Measurements from ENCODE around the gene EPHA6.

Gene EPHA6

DNA sequence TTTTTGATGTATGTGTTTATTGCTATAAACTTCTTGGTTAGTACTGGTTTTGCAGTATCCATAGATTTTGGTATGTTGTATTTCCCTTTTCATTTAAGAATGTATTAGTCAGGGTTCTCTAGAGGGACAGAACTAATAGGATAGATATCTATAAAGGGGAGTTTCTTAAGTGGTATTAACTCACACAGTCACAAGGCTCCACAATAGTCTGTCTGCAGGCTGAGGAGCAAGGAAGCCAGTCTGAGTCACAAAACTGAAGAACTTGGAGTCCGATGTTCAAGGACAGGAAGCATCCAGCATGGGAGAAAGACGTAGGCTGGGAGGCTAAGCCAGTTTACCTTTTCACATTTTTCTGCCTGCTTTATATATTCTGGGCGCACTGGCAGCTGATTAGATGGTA, 958.5 kb downstream of the EPHA6 start:
- no peak overlapping the region for H3K9ac ChIP-seq (ENCODE audit: low read depth, low read length)

DNA sequence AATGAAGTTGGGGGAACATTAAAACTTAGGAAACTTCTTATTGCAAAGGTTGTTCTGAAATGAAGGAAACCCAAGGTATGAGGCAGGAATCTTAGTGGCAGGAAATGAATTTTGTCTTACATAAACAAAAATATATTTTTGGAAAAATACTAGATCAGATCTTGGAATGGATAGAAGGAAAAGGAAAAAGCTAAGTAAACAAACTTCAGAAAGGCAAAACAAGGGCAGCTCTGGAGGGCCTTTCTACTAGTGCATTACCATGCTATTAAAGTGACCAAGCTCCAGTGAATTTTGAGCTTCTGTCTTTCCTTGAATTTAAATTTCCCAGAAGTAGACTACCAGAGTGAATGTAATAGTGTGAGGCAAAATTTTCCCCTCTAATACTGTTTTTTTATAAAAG, 963.8 kb downstream of the EPHA6 start:
- H3K4me1 ChIP-seq (ENCODE audit: control insufficient read depth, insufficient read depth, low read length), result 0 out of 2 replicates have a peak, but pooled peaks cover 6% of the 10 kb centered on the region
- H3K4me3 ChIP-seq (ENCODE audit: low read depth, low read length), result no peak overlapping the region
- H3K9ac ChIP-seq (ENCODE audit: low read depth, low read length), result no peak overlapping the region
- H3K36me3 ChIP-seq (ENCODE audit: control insufficient read depth, insufficient read depth, low read length), result no peaks in the 10 kb centered on the region
- H3K9me3 ChIP-seq (ENCODE audit: control insufficient read depth, insufficient read depth, low read length), result no peaks in the 10 kb centered on the region
- no peak overlapping the region for H3K27ac ChIP-seq (ENCODE audit: low read depth, low read length)
- H3K27me3 ChIP-seq (ENCODE audit: control insufficient read depth, insufficient read depth, low read length), result no peaks in the 10 kb centered on the region

More for the DNA sequence above, 958.5 kb downstream of the EPHA6 start:
- H3K36me3 ChIP-seq (ENCODE audit: control insufficient read depth, insufficient read depth, low read length), result peaks cover 21% of the 10 kb centered on the region
- H3K27me3 ChIP-seq (ENCODE audit: control insufficient read depth, insufficient read depth, low read length), result no peaks in the 10 kb centered on the region
- H3K4me3 ChIP-seq (ENCODE audit: low read depth, low read length), result no peak overlapping the region
- H3K27ac ChIP-seq (ENCODE audit: low read depth, low read length), result no peak overlapping the region
- H3K9me3 ChIP-seq (ENCODE audit: control insufficient read depth, insufficient read depth, low read length), result no peaks in the 10 kb centered on the region
- H3K4me1 ChIP-seq (ENCODE audit: control insufficient read depth, insufficient read depth, low read length), result 0 out of 2 replicates have a peak, but pooled peaks cover 6% of the 10 kb centered on the region

DNA sequence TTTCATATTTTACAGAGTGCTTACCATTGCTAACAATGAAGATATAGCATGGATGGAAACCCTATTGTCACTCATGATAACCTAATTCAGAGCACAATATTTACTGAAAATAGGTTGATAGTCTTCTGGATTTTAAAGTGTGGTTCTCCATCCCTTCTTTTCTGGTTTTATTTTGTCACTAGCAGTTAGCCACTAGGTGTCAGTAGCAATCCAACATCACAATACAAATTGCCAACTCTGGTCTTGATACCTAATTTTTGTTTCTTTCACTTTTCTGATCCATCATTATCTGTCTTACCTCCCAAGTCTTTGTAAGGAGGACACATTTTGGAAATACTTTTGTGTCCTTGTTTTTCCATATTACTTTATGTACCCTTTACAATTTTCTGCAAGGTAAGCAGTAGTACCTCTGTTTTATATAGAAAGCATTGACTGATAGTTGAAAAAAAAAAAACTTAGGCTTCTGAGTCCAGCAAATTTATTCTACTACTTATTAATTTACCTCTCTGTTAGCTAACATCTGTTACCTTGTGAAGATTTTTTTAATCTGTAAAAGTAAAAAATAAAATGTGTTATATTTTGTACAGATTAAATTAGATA, 979.1 kb downstream of the EPHA6 start:
- H3K9me3 ChIP-seq (ENCODE audit: control insufficient read depth, insufficient read depth, low read length), result no peaks in the 10 kb centered on the region
- no peaks in the 10 kb centered on the region for H3K4me1 ChIP-seq (ENCODE audit: control insufficient read depth, insufficient read depth, low read length)
- H3K27ac ChIP-seq (ENCODE audit: low read depth, low read length), result no peak overlapping the region
- no peaks in the 10 kb centered on the region for H3K27me3 ChIP-seq (ENCODE audit: control insufficient read depth, insufficient read depth, low read length)
- H3K9ac ChIP-seq (ENCODE audit: low read depth, low read length), result no peak overlapping the region
- peaks cover 13% of the 10 kb centered on the region; the same call in 1 of the 2 replicates for H3K36me3 ChIP-seq (ENCODE audit: control insufficient read depth, insufficient read depth, low read length)
- no peak overlapping the region for H3K4me3 ChIP-seq (ENCODE audit: low read depth, low read length)

DNA sequence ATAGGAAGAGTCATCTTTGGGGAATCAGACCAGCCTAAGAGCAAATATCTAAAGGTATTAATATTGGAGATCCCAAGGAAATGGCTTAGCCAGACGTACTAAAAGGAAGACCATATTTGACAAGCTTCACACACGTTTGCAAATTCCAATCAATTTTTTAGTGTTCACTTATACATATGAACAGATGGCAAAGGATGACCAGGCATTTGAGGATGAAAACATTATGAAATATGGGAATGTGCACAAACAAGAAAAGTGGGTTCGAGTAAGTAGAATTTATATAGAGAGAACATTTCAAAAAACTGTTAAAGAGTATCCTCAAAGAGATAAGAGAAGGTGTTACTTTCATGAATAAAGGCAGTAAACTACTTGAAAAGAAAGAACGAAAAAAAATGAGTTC, 981.6 kb downstream of the EPHA6 start:
- Histone ChIP-seq H3K9ac (ENCODE audit: low read depth, low read length) (no peak overlapping the region), H3K36me3 (ENCODE audit: control insufficient read depth, insufficient read depth, low read length) (peaks cover 10% of the 10 kb centered on the region; the same call in 1 of the 2 replicates), H3K4me1 (ENCODE audit: control insufficient read depth, insufficient read depth, low read length) (no peaks in the 10 kb centered on the region), H3K4me3 (ENCODE audit: low read depth, low read length) (no peak overlapping the region), H3K27ac (ENCODE audit: low read depth, low read length) (no peak overlapping the region), H3K27me3 (ENCODE audit: control insufficient read depth, insufficient read depth, low read length) (no peaks in the 10 kb centered on the region), H3K9me3 (ENCODE audit: control insufficient read depth, insufficient read depth, low read length) (no peaks in the 10 kb centered on the region)
